Measurements from ENCODE around the gene HBM.
"Not testable (repeated sequence)": the region's sequence is repeated elsewhere in the genome, so short reads cannot be mapped to it uniquely, and the experiment has no call there.

Gene HBM

DNA sequence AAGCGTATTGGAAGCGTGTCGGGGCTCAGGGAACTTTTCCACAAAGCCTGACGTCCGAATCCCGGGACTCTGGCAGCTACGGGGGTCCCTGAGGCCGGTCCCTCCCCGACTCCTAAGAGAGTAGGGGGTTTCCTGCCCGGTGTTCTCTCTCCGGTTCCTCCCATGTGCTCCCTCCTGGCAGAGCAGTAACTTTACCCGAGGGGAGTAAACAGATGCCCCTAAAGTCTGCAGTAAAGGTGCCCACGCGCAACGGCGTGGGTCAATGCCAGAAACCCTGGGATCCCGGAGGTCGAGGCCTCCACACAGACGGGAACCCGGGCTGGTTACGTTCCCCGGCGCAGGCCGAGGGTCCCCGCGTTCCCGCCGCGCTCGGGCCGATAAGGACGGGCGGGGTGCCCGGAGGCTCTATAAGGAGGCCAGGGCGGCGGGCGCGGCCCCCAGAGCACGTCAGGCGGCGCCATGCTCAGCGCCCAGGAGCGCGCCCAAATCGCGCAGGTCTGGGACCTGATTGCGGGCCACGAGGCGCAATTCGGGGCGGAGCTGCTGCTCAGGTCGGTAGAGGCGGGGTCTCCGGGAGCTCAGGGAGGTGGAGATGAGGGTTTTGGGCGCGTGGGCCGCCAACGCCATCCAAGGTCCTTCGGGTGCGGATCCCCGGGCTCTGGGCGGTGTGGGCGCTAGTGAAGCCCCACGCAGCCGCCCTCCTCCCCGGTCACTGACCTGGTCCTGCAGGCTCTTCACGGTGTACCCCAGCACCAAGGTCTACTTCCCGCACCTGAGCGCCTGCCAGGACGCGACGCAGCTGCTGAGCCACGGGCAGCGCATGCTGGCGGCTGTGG lies at the start of gene HBM:
TSS of gene HBM (plus strand) at position 440 of the 836 bp plus-strand sequence. CDS start at position 460, 20 bp downstream.
- in situ Hi-C loops (cut with MboI; ENCODE audit: low sequenced_read_pairs), result no loop called here

DNA sequence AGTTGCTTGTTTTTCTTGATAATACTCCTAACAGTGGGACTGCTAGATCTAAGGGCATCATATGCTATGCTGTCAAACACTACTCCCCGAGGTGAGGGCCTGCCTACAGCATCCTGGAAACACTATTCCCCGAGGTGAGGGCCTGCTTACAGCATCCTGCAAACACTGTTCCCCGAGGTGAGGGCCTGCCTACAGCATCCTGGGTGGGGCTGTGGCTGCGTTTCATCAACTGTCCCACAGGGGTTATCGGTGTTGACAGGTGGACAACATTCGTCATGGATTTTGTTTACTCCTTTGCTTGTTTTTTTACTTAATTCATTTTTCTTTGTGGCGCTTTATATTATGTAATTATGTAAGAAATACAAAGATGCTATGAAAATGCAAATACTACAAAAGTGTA lies 49.8 kb upstream of the HBM start:
- in situ Hi-C loops (cut with MboI; ENCODE audit: low sequenced_read_pairs), result no loop called here

GRCh38 chr16:117379-118365 lies 48.1 kb upstream of the HBM start:
- in situ Hi-C loops (cut with MboI; ENCODE audit: low sequenced_read_pairs), result no loop called here

DNA sequence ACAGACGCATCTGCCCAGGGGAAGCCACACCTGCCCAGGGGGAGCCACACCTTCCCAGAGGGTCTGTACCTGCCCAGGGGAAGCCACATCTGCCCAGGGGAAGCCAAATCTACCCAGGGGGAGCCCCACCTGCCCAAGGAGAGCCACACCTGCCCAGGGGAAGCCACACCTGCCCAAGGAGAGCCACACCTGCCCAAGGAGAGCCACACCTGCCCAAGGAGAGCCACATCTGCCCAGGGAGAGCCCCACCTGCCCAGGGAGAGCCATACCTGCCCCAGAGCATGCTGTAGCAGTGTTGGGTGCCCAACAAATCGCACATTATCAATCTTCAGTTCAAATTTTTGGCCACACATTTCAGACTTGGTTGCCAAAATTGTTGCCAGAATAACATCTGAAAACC lies 46.9 kb upstream of the HBM start:
- in situ Hi-C loops (cut with MboI; ENCODE audit: low sequenced_read_pairs), result no loop called here

GRCh38 chr16:119295-119694 lies 46.5 kb upstream of the HBM start:
- in situ Hi-C loops (cut with MboI; ENCODE audit: low sequenced_read_pairs), result no loop called here

GRCh38 chr16:119835-120491 lies 45.8 kb upstream of the HBM start:
- in situ Hi-C loops (cut with MboI; ENCODE audit: low sequenced_read_pairs), result no loop called here

DNA sequence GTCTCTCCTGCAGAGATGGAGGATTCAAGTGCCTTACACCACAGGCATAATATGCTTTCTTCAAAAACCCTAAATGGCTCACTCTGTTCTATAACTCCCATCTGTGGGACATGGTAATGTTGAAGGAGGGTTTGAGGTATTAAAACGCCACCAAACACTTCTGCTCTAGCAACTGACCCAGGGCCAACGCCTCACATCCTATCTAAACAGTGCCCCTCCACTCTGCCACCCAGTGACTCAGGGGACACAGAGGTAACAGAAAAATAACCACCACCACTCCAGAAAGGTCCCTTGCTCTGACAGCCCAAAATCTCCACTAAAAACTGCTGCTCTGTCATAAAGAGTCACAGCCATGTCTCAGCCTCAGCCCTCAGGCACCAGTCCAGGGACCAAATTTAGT lies 45.0 kb upstream of the HBM start:
- in situ Hi-C loops (cut with MboI; ENCODE audit: low sequenced_read_pairs), result no loop called here

DNA sequence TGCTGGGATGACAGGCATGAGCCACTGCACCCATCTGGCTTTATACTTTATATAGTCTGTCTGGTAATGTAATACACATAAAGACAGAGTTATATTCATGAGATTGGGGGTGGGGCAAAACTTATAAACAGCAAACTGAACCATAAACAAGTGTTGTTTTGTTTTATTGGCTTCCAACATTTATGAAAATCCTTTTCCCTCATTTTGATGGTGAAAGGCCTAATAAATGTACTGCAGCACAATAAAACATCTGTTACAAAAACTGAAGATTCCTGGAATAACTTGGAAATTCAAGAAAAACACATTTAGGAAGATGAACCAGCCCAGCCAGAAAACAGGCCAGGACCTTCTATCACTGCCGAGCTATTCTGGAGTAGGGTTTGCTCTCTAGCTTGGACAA lies 43.4 kb upstream of the HBM start:
- in situ Hi-C loops (cut with MboI; ENCODE audit: low sequenced_read_pairs), result no loop called here

- in situ Hi-C loops (cut with MboI; ENCODE audit: low sequenced_read_pairs), result not testable (repeated sequence)
These were observed 42.0 kb upstream of the HBM start for GRCh38 chr16:123558-124350.

DNA sequence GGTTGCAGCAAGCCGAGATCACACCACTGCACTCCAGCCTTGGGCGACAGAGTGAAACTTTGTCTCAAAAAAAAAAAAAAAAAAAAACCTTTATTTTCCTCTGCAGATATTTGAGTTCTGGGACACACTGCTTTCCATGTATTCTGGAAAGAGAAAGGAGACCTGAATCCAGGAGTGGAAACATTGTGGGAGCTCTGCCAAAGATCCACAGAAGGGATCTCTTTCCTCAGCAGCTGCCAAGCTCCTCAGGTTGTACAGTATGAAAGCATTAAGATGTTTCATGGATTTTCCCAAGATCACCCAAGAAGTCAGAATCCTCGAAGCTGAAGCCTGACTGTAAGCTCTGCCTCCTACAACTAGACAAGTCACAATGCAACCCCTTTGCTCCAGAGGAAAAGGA lies 40.8 kb upstream of the HBM start:
- in situ Hi-C loops (cut with MboI; ENCODE audit: low sequenced_read_pairs), result no loop called here

DNA sequence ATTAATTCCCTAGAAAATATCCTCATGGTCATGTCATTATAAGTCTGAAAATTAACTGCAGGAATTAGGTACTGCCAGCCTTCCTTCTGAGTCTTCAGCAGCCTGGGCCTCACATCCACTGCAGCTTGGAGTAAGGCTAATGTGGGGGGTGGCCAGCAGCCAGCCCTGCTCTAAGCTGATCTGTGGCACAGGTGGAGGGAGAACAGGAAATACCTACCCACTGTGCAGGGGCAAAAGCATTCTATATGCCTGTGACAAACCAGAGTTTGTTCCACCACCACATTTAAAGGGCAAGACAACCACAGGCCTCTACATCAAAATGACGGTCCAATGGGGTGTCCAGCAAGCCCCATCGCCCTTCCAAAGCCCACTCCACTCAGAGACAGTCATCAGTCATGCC lies 36.7 kb upstream of the HBM start:
- in situ Hi-C loops (cut with MboI; ENCODE audit: low sequenced_read_pairs), result no loop called here

DNA sequence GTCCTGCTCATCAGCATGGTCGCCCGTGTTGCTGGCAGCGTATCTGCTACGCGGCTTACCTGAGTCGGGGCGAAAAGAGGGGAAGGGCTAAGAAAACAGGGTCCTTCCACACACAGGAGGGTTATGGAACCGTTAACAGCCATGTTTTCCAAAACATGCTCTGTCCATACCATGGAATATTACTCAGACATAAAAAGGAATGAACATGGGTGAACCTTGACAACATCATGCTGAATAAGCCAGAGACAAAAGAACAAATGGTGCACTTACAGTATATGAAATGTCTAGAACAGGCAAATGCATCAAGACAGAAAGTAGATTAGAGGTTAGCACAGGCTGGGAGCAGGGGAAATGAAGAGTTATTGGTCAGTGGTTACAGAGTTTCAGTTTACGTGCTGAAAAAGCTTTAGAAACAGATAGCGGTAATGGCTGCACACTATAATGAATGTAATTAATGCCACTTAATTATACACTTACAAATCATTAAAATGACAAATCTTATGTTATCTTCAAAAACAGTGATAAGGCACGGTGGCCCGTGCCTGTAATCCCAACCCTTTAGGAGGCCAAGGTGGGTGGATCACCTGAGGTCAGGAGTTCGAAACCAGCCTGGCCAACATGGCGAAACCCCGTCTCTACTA lies 35.1 kb upstream of the HBM start:
- in situ Hi-C loops (cut with MboI; ENCODE audit: low sequenced_read_pairs), result no loop called here

- in situ Hi-C loops (cut with MboI; ENCODE audit: low sequenced_read_pairs), result no loop called here
These were observed 33.7 kb upstream of the HBM start for GRCh38 chr16:132120-132519.

DNA sequence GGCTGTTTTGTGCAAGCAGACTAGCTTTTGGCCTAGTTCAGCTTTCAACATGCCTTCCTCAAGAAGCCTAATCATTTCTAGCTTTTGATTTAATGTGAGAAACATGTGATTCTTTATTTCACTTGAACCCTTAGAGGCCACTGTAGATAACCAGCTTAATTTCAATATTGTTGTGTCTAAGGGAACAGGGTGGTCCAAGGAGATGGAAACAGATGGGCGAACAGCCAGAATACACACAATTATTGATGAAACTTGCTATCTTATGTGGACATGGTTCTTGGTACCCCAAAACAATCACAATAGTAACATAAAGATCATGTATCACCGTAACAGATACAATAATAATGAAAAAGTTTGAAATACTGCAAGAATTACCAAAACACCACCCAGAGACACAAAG lies 32.1 kb upstream of the HBM start:
- in situ Hi-C loops (cut with MboI; ENCODE audit: low sequenced_read_pairs), result no loop called here

DNA sequence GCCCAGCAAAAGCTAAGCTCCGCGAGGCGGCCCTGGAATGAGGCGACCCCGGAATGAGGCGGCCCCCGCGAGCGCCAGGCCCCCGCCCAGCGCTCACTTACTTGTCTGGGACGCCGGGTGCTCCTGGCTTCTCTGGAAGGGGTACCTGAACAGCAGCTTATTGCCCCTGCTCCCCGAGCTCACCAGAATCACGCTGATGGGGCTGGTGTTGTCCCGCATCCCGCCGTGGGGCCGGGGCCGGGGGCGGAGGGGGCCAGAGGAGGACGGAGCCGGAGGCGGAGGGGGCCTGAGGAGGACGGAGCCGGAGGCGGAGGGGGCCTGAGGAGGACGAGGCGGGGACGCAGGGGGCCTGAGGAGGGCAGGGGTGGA lies 27.7 kb upstream of the HBM start:
- in situ Hi-C loops (cut with MboI; ENCODE audit: low sequenced_read_pairs), result no loop called here

GRCh38 chr16:140175-140857 lies 25.5 kb upstream of the HBM start:
- in situ Hi-C loops (cut with MboI; ENCODE audit: low sequenced_read_pairs), result no loop called here

DNA sequence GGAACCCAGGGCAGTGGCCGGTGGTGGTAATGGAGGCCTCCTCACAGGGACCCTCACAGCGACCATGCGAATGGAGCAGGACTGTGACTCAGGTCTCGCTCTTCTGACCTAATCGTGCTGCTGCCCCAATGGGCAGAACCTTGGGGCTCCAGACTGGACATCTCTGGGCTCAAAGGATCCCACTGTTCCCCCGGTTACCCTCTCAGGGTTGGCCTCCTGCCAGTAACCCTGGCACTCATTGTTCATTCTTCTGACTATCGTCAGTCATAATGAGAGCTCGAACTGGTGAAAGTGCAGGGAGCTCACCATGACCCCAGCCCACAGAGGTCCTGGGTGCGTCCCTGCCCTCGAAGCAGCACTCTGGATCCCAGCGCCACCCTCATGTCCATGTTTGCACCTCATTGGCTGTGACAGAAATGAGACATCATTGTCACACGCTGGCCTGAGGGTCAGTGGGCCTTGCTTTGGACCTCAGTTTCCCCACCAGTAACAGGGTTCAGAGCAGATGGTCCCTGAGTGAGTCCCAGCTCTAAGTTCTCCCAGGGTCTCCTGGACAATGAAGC lies 23.3 kb upstream of the HBM start:
- in situ Hi-C loops (cut with MboI; ENCODE audit: low sequenced_read_pairs), result no loop called here

- in situ Hi-C loops (cut with MboI; ENCODE audit: low sequenced_read_pairs), result no loop called here
These were observed 22.7 kb upstream of the HBM start for GRCh38 chr16:143047-143446.

- in situ Hi-C loops (cut with MboI; ENCODE audit: low sequenced_read_pairs), result no loop called here
These were observed 22.3 kb upstream of the HBM start for GRCh38 chr16:143456-143855.

Data from HL-60/S4 treated with retinoic acid at 250 ng/mL for 4 days and 3 days (cell line).